GM12872 (cell line): ENCODE measurements around the gene ALG12.
A peak's percentile ranks its signal among the peaks of the same experiment; 100 is the strongest.

Experiments
- TF ChIP-seq, protein P1 (sequence below): IDR thresholded peaks from 3 replicates; pipeline ENCODE4 v1.5.1; 2011; ENCODE audit warnings: low read depth, mild to moderate bottlenecking, low read length, moderate library complexity; ENCODE audit not compliant: insufficient read depth

Gene ALG12

DNA sequence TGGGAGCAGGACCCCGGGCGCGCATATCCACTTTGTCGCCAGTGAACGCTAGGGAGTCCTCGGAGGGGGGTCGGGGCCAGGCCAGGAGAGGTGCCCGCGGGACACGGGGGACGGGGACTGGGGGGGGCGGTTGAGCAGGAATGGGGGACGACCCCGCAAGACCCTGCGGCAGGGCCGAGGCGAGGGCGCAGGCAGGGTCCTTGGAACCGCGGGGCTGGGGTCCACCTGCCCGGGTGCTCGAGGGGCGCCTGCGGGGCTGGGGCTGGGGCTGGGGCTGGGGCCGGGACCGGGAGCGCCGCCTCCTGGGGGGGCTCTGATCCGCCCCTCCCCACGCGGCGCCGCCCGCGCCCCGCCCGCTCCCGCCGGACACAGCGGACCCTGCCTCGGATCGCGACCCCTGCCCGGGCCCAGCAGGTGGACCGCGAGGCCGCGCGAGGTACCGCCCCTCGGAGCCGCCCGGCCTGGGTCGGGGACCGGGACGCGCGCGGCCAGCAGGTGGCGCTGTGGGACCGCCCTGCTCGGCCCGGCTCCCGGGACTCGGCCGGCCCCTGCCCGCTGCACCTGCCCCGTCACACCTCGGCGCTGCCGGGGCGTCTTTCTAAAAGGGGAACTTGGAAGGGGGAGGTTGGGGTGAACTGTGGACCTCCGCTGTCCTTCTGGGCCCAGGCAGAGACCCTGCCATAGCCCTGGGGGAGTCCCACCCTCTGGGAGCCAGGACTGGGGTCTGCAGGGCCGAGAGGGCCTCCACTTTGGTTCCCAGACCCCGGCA is 11.2 kb upstream of the ALG12 start:
- TF ChIP-seq, protein P1, sequence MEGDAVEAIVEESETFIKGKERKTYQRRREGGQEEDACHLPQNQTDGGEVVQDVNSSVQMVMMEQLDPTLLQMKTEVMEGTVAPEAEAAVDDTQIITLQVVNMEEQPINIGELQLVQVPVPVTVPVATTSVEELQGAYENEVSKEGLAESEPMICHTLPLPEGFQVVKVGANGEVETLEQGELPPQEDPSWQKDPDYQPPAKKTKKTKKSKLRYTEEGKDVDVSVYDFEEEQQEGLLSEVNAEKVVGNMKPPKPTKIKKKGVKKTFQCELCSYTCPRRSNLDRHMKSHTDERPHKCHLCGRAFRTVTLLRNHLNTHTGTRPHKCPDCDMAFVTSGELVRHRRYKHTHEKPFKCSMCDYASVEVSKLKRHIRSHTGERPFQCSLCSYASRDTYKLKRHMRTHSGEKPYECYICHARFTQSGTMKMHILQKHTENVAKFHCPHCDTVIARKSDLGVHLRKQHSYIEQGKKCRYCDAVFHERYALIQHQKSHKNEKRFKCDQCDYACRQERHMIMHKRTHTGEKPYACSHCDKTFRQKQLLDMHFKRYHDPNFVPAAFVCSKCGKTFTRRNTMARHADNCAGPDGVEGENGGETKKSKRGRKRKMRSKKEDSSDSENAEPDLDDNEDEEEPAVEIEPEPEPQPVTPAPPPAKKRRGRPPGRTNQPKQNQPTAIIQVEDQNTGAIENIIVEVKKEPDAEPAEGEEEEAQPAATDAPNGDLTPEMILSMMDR: peak; percentile 67; the same call in 2 of the 3 replicates

DNA sequence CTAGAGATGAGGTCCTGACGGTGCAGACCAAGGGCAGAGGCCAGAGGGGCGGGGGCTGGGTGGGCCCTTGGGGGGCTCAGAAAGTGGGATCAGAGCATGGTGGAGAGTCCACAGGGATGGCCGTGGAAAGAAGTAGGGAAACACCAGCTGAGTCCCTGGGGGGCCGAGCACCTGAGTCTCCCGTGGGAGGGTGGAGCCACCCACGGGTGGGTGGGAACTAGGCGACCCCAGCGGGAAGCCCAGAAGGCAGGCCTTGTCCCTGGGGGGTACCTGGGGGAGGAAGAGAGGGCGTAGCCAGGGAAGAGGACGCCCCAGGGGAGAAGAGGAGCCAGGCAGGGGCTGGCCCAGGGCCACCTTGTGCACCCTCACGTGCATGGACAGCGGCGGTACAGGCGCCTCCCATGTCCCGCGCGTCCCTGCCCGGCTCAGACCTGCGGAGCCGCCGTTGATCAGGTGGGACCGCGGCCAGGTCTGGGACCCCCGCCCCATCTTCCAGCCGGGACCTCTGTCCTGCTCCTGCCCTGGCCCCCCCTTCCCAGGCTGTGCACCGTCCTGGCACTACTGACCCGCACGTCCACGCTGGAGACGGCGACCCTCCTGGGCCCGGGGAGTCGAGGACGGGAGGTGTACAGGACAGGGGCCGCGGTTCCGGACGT is 10.4 kb upstream of the ALG12 start:
- TF ChIP-seq, protein P1: no peak

DNA sequence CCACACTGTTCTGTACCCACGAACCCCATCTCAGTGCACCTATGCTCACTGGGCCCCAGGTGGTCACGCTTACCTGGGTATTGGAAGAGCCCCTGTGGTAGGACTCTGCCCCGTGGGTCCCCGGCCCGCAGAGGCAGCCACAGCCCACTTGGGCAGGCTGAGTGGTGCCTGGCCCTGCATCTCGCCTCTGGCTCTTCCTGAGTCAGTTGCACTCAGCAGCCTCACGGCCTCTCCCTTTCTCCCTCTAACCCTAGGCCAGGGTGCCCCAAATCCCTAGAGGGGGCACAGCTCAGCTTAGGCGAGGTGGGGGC is 9.9 kb upstream of the ALG12 start:
- TF ChIP-seq, protein P1: no peak

DNA sequence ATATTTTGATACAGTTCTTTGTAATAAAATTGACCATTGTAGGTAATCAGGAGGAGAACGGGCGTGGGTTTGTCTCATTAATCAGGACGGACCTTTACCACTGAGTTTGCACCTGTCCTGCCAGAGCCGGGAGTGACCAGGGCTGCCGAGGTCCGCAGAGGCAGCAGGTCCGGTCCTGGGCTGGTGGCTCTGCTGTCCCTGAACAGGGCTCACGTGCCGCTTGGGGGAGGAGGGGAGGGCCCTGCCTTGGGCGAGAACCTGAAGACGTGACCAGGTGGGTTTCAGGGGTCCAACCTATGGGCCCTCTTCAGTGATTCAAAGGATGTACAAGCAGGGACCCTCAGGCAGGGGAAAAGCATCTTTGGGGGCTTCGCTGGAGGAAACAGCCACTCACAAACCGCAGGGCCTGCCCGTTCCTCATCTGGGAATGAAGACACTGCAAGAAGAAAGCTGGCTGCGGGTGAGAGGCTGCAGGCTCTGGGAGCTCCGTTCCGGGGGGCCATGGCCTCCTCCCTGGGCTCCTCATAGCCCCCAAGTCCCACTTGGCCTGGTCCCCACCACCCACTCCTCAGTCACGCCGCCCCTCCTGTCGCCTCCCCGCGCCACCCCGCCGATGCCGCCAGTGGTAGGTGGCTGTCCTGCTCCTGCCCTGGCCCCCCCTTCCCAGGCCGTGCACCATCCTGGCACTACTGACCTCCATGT is 9.4 kb upstream of the ALG12 start:
- TF ChIP-seq, protein P1: no peak

DNA sequence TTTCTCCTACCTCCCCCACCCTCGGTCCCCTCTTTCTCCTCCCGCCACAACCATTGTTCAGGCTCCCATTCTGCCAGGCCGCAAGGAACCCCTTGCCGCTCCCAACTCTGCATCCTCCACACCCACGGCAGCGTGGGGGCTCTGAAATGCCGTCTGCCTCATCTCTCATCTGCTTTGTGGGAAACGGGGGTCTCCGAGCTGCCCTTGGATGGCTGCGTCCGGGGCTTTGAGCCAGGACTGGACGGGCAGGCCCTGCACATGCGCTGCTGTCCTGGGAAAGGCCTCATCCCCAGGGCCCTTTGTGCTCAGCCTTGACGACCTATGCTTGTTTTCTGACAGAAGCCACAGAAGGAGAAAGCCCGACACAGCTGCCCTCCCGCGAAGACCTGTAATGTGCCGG is 8.7 kb upstream of the ALG12 start:
- TF ChIP-seq, protein P1: no peak

DNA sequence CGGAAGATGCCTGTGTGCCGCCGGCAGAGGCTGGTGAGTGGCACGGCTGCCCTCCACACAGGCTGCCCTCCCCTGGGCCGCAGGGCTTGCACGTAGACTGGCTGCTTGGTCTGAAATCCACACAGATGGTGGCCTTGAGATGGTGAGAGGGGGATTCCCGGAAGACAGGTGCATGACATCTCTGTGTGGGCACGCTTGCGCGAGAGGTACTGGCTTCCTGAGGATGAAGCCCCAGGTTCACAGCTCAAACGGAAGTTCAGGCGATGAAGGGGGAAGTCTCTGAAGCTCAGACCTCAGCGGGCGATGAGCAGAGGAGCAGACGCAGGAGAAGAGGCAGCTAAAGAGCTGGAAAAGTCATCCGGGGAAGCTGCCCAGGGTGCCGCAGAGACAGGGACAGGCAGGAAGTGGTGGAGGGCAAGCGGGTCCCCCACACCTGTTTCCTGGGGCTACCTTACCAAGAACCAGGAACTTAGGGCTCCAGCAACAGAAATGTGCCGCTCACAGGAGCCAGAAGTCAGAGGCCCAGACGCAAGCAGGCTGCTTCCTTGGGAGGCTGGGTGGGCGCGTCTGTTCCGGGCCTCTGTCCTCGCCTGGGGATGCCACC is 7.4 kb upstream of the ALG12 start:
- TF ChIP-seq, protein P1: no peak
